H7 (cell line): Measurements from ENCODE around the gene DNAJC6. TPM values are rescaled to one million over a fixed set of nuclear protein-coding genes. Genes with fewer than 3 reads are reported as not detected.
A peak's percentile ranks its signal among the peaks of the same experiment; 100 is the strongest.
"Not testable (repeated sequence)": the region's sequence is repeated elsewhere in the genome, so short reads cannot be mapped to it uniquely, and the experiment has no call there.

Source experiments
- DNase-seq: peaks from one replicate; pipeline ENCODE4 v3.0.0; 2012
- H3K27me3 ChIP-seq: 2 replicates; pipeline ENCODE4 v1.6.0; 2011; ENCODE audit warnings: mild to moderate bottlenecking, low read length; ENCODE audit not compliant: control insufficient read depth, insufficient read depth
- H3K36me3 ChIP-seq: replicated peaks from 2 replicates; pipeline ENCODE4 v1.5.1; 2011; ENCODE audit warnings: low read length; ENCODE audit not compliant: control insufficient read depth, insufficient read depth
- H3K4me3 ChIP-seq: 2 replicates; pipeline ENCODE4 v1.5.1; 2011; ENCODE audit warnings: low read depth, mild to moderate bottlenecking, control low read depth, low read length, moderate library complexity; ENCODE audit not compliant: insufficient read depth
- total RNA-seq: library from RNA; depleted of rRNA; stranded (reverse); fragments of >200 nt; shearing (Covaris generic); gene quantifications from 2 replicates; pipeline ENCODE4 v1.2.3, GENCODE V29; 2014

DNAJC6 gene
- total RNA-seq, 1 experiment from 2014 or later: 7.3 TPM

DNA sequence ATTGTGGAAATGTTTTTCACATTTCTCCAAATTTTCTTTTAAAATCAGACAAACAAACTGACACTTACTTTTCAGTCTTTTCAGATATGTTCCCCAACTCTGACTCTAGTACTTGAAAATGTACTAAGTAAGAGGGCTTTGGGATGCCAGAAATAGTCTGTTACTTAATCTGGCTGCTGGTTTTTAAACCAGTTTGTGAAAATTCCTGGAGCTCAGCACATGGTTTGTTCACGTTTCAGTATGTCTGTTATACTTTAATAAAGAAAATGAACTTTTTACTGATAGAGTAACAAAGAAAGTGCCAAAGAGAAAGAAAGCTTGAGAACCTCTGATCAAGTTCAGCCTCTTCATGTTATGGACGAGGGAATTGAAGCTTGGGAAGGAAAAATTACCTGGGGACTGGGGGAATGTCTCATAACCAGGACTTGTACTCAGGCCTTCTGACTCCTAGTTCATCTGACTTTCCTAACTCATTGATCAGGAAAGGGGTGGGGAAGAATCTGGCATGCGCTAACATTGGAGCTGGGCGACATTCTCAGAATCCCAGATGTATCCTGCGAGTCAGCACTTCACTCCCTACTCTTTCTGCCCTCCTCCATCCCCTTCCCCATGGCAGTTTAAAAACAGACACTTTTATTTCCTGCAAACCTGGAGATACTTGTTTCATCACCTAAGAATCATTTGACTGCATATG, 30.8 kb upstream of the DNAJC6 start:
- Histone ChIP-seq H3K27me3 (no peaks in the 10 kb centered on the region), H3K4me3 (peak overlapping the region; percentile 33), H3K36me3 (no peaks in the 10 kb centered on the region)
- peak; percentile 14 for DNase-seq

DNA sequence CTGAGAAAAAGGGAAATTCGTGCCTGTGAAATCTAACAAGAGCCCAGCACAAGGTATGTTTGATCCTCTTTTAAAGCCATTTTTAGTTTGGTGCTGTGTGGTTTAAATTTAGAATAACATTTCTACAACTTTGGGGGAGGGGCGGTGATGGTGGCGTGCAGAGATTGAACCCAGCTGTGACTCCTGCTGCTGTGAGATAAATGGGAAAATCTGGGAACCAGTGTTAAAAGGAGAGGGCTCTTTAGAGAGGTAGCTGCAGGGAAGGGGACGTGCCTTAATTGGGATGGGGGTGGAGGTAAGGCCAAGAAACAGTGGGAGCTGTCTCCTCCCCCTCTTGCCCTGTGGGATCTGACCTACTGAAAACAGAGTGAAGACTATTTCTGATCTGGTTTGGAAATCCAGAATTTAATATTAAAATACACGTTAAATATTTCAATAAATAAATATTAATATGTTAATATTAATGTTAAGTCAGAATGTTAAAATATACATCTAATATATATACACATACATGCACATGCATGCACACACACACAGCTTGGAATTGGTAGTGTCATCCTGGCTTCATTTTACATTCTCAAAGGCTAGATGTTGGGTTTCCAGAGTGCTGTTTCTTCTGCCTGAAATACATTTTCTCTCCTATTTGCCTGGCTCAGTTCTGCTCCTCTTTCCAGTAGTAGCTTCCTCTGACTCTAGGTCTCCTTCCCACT, 30.1 kb upstream of the DNAJC6 start:
- DNase-seq: peak; percentile 20
- no peaks in the 10 kb centered on the region for H3K36me3 ChIP-seq
- no peaks in the 10 kb centered on the region for H3K27me3 ChIP-seq
- peak overlapping the region; percentile 33 for H3K4me3 ChIP-seq

DNA sequence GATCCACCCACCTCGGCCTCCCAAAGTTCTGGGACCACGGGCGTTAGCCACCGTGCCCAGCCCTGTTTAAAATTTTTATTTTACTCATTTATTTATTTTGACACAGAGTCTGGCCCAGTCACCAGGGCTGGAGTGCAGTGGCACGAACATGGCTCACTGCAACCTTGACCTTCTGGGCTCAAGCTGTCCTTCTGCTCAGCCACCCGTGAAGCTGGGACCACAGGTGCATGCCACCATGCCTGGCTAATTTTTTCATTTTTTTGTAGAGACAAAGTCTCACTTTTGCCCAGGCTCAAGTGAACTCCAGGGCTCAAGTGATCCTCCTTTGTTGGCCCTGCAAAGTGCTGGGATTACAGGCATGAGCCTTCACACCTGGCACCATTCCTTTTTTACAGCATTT, 27.5 kb upstream of the DNAJC6 start:
- H3K27me3 ChIP-seq: no peaks in the 10 kb centered on the region
- H3K36me3 ChIP-seq: no peaks in the 10 kb centered on the region
- H3K4me3 ChIP-seq: no peak overlapping the region
- DNase-seq: no peak

DNA sequence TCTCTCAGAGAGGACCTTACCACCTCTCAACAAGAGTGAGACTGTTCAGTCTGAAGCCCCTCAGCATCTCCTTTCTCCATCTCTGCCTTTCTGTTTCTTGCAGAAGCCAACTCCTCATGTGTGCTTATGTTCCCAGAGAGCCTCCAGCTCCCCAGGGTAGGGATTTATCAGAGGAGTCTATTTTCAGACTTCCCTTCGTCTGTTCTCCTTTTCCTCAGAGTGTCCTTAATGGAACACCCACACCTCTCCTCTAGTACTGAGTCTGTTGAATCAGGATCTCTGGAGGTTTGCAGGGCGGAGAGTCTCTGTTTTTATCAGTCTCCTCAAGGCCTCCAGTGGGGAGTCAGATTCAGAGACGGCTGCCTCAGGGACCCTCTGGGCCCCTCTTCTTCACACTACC, 25.1 kb upstream of the DNAJC6 start:
- DNase-seq: no peak
- H3K27me3 ChIP-seq: no peaks in the 10 kb centered on the region
- H3K36me3 ChIP-seq: no peaks in the 10 kb centered on the region
- H3K4me3 ChIP-seq: no peak overlapping the region

DNA sequence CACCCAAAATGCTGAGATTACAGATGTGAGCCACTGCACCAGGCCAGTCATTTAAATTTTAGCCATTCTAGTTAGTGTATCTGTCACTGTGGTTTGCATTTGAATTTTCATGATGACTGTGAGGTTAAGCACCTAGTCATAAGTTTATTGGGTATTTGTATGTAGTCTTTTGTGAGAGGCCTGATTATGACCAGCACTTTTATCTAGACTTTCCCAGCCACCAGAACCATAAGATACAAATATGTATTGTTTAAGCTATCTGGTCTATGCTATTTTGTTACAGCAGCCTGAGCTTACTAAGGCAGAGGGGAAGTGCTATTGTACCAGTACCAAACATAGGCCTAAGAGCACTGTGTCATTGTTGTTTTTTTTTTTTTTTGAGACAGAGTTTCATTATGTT, 19.9 kb upstream of the DNAJC6 start:
- no peaks in the 10 kb centered on the region for H3K36me3 ChIP-seq
- no peak for DNase-seq
- no peak overlapping the region for H3K4me3 ChIP-seq
- H3K27me3 ChIP-seq: no peaks in the 10 kb centered on the region

DNA sequence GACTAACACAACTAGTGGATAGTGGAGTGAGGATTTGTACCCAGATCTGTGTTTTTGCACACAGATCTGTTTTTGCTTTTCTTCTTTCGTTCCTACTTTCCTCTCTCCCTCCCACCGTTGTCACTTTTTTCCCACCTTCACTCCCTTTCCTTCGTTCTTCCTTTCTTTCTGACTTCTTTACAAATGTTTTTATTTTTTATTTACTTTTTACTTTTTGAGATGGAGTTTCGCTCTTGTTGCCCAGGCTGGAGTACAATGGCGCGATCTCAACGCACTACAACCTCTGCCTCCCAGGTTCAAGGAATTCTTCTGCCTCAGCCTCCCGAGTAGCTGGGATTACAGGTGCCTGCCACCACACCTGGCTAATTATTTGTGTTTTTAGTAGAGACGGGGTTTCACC, 17.5 kb upstream of the DNAJC6 start:
- not testable (repeated sequence) for H3K36me3 ChIP-seq, H3K4me3 ChIP-seq, DNase-seq, H3K27me3 ChIP-seq

DNA sequence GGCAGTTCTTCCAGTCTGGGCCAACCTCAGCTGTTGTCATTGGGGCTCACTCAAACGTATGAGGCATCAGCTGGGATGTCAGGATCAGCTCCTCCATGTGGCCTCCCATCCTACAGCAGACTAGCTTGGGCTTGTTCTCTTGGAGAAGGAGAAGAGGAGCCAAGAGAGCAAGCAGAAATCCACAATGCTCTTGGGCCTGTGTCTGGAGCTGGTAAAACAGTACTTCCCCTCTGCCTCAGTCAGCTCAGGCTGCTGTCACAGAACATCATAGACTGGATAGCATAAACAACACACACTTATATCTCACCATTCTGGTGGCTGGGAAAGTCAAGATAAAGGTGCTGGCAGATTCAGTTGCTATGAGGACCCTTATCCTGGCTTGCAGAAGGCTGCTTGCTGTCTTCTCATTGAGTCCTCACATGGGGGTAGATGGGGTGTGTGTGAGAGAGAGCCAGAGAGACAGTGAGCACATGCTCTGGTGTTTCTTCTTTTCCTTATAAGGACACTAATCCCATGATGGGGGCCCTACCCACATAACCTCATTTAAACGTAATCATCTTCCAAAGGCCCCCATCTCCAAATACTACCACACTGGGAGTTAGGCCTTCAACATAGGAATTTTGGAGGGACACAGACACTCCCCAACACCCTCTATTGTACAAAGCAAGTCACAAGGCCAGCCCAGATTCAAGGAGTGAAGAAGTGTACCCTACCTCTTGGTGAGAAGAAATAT, 16.3 kb upstream of the DNAJC6 start:
- no peak overlapping the region for H3K4me3 ChIP-seq
- DNase-seq: no peak
- no peaks in the 10 kb centered on the region for H3K36me3 ChIP-seq
- no peaks in the 10 kb centered on the region for H3K27me3 ChIP-seq

DNA sequence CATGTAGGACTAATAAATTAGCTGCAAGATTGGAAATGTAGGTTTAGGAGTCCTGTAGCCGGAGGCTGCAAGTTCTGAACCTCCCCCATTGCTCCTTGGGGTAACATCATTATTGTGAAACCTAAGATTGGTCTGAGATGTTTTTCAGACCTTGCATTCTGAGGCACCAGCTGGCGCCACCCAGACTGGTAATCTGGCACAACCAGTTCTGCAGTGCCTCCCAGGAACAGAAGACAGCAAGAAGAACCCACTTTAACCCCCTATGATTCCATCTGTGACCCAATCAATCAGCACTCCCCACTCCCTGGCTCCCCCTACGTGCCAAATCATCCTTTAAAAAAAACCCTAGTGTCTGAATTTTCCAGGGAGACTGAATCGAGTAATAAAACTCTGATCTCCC, 11.6 kb upstream of the DNAJC6 start:
- Histone ChIP-seq H3K27me3 (no peaks in the 10 kb centered on the region), H3K36me3 (no peaks in the 10 kb centered on the region), H3K4me3 (no peak overlapping the region)
- DNase-seq: no peak

DNA sequence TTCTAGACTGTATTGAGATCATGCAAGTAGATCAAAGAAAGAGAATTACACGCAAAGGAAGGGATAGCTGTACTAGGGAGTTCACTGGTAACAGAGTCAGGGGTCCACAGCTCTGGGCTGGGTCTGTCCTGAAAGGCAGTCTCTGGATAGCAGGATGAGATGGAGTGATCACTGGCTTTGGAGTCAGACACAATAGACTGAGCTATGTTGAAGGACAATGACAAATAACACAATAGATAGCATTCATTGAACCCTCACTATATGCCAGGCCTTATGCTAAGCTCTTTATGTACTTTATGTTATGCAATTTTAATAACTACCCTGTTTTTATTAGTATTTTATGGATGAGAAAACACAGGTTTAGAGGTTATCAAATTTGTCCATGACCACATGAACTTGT, 10.0 kb upstream of the DNAJC6 start:
- Histone ChIP-seq H3K36me3 (no peaks in the 10 kb centered on the region), H3K4me3 (no peak overlapping the region), H3K27me3 (no peaks in the 10 kb centered on the region)
- DNase-seq: no peak

DNA sequence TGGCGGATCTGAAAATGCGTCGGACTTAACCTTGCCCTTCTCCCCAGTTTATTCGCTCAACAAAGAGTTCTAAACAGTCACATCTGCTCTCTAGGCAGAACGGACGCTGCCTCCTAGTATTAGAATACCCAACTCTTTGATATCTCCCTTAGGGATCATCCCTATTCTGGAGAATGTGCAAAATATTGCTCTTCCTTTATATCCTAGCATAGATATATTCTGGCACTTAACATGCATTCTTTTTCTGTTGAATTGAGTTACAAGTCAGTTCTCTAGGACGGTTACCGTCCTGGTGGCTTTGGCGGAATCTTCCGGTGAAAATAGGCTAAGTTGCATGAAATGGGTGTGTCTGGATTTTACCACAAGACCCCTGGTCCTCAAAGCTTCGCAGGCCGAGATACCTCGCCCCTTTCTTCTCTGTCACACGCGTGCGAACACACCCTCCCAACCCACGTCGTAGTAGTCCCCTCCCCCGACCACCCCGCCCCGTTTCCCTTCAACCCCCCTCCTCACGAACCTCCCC, 501 bp upstream of the DNAJC6 start:
- Histone ChIP-seq H3K27me3 (no peaks in the 10 kb centered on the region), H3K4me3 (peak overlapping the region; percentile 63)
- DNase-seq: peak; percentile 8

DNA sequence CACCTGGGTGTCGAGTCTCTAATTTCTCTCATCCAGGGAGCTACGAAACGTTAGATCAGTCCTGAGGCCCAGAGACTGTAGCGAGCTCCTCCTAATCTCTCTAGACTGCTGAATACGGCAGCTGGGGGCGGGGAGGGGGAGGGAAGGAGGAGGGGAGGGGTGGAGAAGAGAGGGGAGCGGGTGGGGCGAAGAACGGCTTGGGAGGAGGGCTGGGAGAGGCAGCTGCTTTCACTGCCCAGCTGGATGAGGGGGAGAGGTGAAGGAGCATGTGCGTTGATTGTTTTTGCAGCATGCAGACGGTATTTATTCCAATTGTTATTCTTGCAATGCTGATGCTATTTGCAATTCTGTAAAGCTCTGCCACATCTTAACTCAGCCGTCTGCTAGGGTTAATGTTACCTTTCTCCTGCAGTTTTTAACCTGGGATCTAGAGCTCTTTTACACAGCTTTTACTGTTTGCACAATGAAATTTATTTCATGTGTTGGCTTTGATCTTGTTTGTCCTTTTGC, 790 bp downstream of the DNAJC6 start:
- peak overlapping the region; percentile 63 for H3K4me3 ChIP-seq
- H3K27me3 ChIP-seq: no peaks in the 10 kb centered on the region
- peak; percentile 75 for DNase-seq
- no peaks in the 10 kb centered on the region for H3K36me3 ChIP-seq

More for the DNA sequence above, 501 bp upstream of the DNAJC6 start:
- H3K36me3 ChIP-seq: no peaks in the 10 kb centered on the region

DNA sequence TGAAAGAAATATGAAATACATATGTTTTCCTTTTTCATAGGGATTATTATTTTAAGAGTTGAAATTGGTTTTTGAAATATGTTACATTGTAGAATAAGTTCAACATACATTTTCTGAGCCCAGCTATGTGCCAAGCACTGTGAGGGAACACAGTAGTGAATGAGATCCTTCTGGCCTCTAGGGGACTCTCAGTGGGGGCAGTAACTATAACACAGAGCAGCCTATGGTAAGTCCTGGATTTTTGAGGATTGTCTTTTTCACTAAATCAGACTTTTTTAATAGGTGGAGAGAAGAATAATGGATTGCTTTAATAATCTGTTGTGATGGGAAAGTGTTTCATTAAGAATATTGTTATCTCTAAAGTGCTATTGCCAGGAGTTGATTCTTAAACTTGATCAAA, 2.4 kb downstream of the DNAJC6 start:
- H3K27me3 ChIP-seq: no peaks in the 10 kb centered on the region
- no peak overlapping the region for H3K4me3 ChIP-seq
- DNase-seq: peak; percentile 7

DNA sequence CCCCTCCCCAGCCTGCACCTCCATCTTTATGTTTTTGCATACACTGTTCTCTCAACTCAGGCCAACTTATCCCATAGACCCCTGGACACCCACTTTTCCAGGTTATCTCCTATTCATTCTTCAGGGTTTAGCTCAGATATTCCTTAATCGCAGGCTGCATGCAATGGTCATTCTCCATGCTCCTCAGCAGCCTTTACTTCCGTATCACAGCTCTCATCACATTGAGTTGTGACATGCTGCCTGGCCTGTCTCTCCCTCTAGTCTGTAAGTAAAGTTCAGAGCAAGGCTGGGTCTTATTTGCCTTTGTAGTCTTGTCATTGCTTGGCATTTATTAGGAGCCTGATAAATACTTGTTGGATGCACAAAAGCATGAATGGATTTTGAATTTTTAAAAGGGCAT, 6.9 kb downstream of the DNAJC6 start:
- H3K36me3 ChIP-seq: no peaks in the 10 kb centered on the region
- H3K27me3 ChIP-seq: no peaks in the 10 kb centered on the region
- no peak overlapping the region for H3K4me3 ChIP-seq
- no peak for DNase-seq

More for the DNA sequence above, 2.4 kb downstream of the DNAJC6 start:
- no peaks in the 10 kb centered on the region for H3K36me3 ChIP-seq

DNA sequence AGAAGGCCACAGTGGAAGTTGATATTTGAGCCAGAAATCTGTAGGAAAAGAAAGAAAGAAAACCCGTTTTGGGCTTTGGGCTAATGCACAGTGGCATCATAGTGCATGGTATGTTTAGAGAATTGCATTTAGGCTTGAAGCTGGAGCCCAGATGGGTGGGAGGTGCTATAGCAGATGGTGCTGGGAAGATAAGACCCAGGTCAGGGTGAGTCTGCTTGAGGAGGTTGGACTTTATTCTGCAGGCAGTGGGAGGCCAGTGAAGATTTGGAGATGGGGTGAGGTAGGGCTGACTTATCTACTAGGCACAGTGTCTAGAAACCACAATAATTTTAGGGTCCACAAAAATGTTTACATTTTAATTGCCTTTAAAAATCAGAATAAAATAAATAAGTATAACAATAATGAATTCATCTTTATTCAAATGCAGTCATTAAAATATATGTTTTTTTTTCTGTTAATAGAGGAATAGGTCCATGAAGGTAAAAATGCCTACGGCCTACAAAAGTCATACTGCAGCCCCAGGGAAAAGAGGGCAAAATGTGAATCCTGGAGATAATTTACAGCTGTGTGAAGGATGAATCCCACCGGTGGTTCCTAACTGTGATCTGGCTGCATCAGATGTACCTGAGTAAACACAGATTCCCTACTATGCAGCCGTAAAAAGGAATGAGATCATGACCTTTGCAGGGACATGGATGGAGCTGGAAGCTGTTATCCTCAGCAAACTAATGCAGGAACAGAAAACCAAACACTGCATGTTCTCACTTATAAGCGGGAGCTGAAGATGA, 8.7 kb downstream of the DNAJC6 start:
- Histone ChIP-seq H3K4me3 (no peak overlapping the region), H3K27me3 (no peaks in the 10 kb centered on the region), H3K36me3 (no peaks in the 10 kb centered on the region)
- no peak for DNase-seq
